Measurements from ENCODE around the gene DLG1. TPM values are rescaled to one million over a fixed set of nuclear protein-coding genes. Genes with fewer than 3 reads are reported as not detected.
A peak's percentile ranks its signal among the peaks of the same experiment; 100 is the strongest.

DLG1 gene
- total and polyA plus RNA-seq, 7 experiments from 2014 or later: 27.9 to 96.5 (median 85.9) TPM

DNA sequence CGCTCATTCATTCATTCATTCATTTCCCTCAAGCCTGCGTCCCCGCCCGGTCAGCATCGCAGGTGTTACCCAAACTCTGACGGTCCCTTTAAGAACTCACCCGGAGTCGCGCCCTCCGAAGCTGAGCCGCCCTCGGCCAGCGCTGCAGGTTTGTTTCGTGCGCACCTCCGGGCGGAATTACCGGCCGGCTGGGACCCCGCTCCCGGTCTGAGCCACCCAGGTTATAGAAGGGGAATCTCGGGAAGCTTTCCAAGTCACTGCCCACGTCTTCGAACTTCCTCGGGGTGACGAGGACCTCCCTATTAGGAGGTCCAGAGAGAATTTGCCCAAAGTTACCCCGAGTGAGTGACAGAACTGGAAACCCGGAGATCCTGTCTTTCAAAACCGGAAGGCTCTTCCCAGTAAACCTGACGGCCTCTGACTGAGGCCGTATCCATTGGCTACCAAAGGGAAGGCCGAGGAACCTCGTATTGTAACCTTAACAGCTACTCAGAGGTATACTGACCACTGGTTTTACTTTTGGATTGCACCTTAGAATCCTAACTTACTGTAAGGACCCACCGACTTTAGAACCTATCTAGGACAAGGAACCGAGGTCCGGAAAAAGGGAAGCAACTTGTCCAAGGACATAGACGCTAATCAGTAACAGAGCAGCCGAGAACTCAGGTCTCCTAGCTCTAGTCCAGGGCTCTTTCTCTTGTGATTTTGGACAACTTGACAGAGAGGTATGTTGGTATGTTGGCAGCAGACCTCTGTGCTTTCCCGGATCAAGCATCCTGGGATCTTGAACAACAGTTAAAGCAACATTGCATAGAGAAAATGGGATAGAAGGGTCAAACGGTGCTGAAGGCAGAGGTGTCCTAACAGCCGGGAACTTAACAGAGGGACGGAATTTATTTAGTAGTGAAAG lies 788 bp upstream of the DLG1 start:
- Mint-ChIP-seq H3K4me1 (peaks cover 9 to 33% (median 21%) of the 10 kb centered on the region in 7 donors), H3K9me3 (no peaks in the 10 kb centered on the region), H3K36me3 (peaks cover 0 to 10% (median 0%) of the 10 kb centered on the region in 5 donors), H3K4me3 (peak overlapping the region; percentile 85 to 97 (median 93)), H3K27me3 (peaks cover 0 to 41% (median 11%) of the 10 kb centered on the region in 5 donors), H3K27ac (peak overlapping the region in 8 of 9 donors; percentile 15 to 95 (median 85))
- Histone ChIP-seq H3K36me3 (ENCODE audit: control insufficient read depth in 2 of 3, insufficient read depth in 3 of 3, low read length in 3 of 3) (peaks cover 0 to 8% (median 0%) of the 10 kb centered on the region in 3 experiments), H3K4me1 (ENCODE audit: control insufficient read depth in 2 of 2, insufficient read depth in 2 of 2, low read length in 2 of 2) (peaks cover 5 to 7% of the 10 kb centered on the region in 2 donors), H3K4me3 (ENCODE audit: low read length) (peak overlapping the region; percentile 86), H3K9me3 (ENCODE audit: control insufficient read depth in 2 of 3, low read length in 3 of 3) (no peaks in the 10 kb centered on the region), H3K27me3 (ENCODE audit: control insufficient read depth in 2 of 2, insufficient read depth in 2 of 2, low read length in 2 of 2) (no peaks in the 10 kb centered on the region), H3K27ac (ENCODE audit: low read depth, low read length) (peak overlapping the region; percentile 79)
- ATAC-seq: no peak
- ChIA-PET POLR2A (no interaction called here), CTCF (no interaction called here)
- DNase-seq: peak in 2 of 9 donors; percentile 5 to 22
- intact Hi-C loops (cut with micrococcal nuclease): loop anchor here (1.0 to 10.0 kb wide), 10 partner anchors 42 to 731 kb away; partner anchors contain the start of genes BDH1 (in 1 of the 2), FBXO45 (in 1 of the 2), NCBP2 (in 1 of the 2) and PAK2 (in 1 of the 2)

DNA sequence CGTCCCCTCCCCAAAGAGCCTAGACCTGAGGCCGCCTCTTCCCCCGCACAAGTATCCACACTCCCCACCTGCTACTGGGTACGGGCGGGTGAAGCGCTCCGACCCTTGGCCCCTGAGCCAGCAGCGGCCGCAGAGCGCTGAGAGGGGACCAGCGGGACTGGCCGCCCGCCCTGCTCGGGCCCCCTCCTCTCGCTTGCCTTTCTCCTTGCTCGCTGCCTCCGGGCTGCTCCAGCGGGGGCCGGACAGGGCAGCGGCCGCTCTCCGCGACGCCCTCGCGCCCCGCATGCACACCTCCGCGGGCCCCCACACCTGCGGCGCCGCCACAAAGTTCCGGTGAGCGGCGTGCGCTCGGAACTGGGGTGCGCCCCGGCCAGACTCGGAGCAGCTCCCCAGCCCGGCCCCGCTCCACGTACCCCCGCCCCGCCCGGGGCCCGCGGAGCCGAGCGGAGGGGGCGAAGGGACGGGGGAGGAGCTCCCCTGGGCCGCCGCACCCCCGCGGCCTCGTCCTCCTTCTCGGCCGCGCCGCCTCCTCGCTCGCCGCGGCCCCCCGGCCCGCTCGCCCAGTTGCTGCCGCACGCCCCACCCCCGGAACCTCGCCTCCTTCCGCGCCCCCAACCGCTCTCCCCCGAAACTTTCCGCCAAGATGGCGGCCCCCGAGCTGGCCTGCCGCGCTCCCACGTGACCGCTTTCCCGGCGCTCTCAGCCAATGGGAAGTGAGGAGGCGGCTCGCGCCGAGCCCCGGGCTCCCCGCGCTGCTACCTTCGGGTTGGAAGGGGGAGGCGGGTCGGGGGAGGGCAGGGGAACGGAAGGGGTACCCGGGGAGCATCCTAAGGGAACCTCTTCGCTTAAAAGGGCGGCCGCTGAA lies 704 bp downstream of the DLG1 start:
- peak overlapping the region; percentile 92 to 98 (median 94) for H3K27ac Mint-ChIP-seq
- ChIA-PET CTCF (interaction anchor here (0.6 to 0.7 kb wide), 2 partner anchors 41 to 1111 kb away, joined by 3 read pairs; no protein-coding TSS in a partner anchor), POLR2A (interaction anchor here (1.0 to 1.2 kb wide), 2 partner anchors 8 to 355 kb away, joined by 3 to 4 read pairs; partner anchors contain the start of gene NCBP2)
- intact Hi-C loops (cut with micrococcal nuclease): loop anchor here (1.0 to 10.0 kb wide), 11 partner anchors 40 to 729 kb away; partner anchors contain the start of genes BDH1 (in 1 of the 2), FBXO45 (in 1 of the 2), NCBP2 (in 1 of the 2) and PAK2 (in 1 of the 2)
- ATAC-seq (peak; percentile 88), DNase-seq (peak; percentile 77 to 91 (median 85))
- peaks cover 0 to 8% (median 0%) of the 10 kb centered on the region in 3 experiments for H3K36me3 ChIP-seq (ENCODE audit: control insufficient read depth in 2 of 3, insufficient read depth in 3 of 3, low read length in 3 of 3)
- peaks cover 9 to 47% (median 29%) of the 10 kb centered on the region in 7 donors for H3K4me1 Mint-ChIP-seq
- peaks cover 0 to 12% (median 0%) of the 10 kb centered on the region in 5 donors for H3K36me3 Mint-ChIP-seq
- peaks cover 0 to 32% (median 10%) of the 10 kb centered on the region in 5 donors for H3K27me3 Mint-ChIP-seq
- no peaks in the 10 kb centered on the region for H3K9me3 Mint-ChIP-seq
- peaks cover 5 to 12% of the 10 kb centered on the region in 2 donors for H3K4me1 ChIP-seq (ENCODE audit: control insufficient read depth in 2 of 2, insufficient read depth in 2 of 2, low read length in 2 of 2)
- H3K4me3 Mint-ChIP-seq: peak overlapping the region; percentile 88 to 98 (median 96)
- H3K27ac ChIP-seq (ENCODE audit: low read depth, low read length): peak overlapping the region; percentile 79
- no peaks in the 10 kb centered on the region for H3K27me3 ChIP-seq (ENCODE audit: control insufficient read depth in 2 of 2, insufficient read depth in 2 of 2, low read length in 2 of 2)
- no peaks in the 10 kb centered on the region for H3K9me3 ChIP-seq (ENCODE audit: control insufficient read depth in 2 of 3, low read length in 3 of 3)
- peak overlapping the region; percentile 86 for H3K4me3 ChIP-seq (ENCODE audit: low read length)

DNA sequence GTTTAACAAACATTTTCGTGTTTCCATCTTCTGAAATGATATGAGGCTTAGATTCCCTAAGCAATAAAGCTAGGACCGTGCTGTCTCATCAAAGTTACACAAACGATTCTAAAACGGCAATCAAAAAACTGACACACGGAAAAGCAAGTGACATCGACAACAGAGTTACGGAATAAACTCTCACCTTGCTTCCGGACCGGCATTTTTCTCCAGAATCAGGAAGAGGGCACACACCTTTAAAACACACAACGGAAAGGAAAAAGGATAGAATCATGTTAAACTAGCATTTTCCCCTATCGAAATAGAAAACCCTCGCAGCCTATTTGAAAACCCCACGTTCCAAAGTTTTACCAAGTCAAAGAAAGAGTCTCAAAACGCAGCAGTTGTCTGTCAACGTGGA lies 1.4 kb downstream of the DLG1 start:
- CTCF ChIA-PET: no interaction called here
- peaks cover 16 to 53% (median 36%) of the 10 kb centered on the region in 7 donors for H3K4me1 Mint-ChIP-seq
- H3K9me3 Mint-ChIP-seq: no peaks in the 10 kb centered on the region
- H3K27ac Mint-ChIP-seq: peak overlapping the region; percentile 91 to 97 (median 93)
- H3K36me3 ChIP-seq (ENCODE audit: control insufficient read depth in 2 of 3, insufficient read depth in 3 of 3, low read length in 3 of 3): peaks cover 0 to 9% (median 0%) of the 10 kb centered on the region in 3 experiments
- H3K36me3 Mint-ChIP-seq: peaks cover 0 to 16% (median 4%) of the 10 kb centered on the region in 5 donors
- no peaks in the 10 kb centered on the region for H3K9me3 ChIP-seq (ENCODE audit: control insufficient read depth in 2 of 3, low read length in 3 of 3)
- intact Hi-C loops (cut with micrococcal nuclease): loop anchor here (2.0 to 10.0 kb wide), 4 partner anchors 40 to 432 kb away; partner anchors contain the start of gene SENP5 (in 1 of the 2)
- POLR2A ChIA-PET: interaction anchor here (1.0 to 1.2 kb wide), 2 partner anchors 18 to 354 kb away, joined by 3 read pairs; partner anchors contain the start of gene NCBP2
- peaks cover 0 to 26% (median 5%) of the 10 kb centered on the region in 5 donors for H3K27me3 Mint-ChIP-seq
- no peak for ATAC-seq
- H3K4me3 Mint-ChIP-seq: peak overlapping the region; percentile 88 to 98 (median 96)
- H3K27me3 ChIP-seq (ENCODE audit: control insufficient read depth in 2 of 2, insufficient read depth in 2 of 2, low read length in 2 of 2): no peaks in the 10 kb centered on the region
- peak overlapping the region; percentile 79 for H3K27ac ChIP-seq (ENCODE audit: low read depth, low read length)
- H3K4me3 ChIP-seq (ENCODE audit: low read length): peak overlapping the region; percentile 86
- peak in 5 of 9 donors; percentile 5 to 24 (median 17) for DNase-seq
- H3K4me1 ChIP-seq (ENCODE audit: control insufficient read depth in 2 of 2, insufficient read depth in 2 of 2, low read length in 2 of 2): peaks cover 5 to 12% of the 10 kb centered on the region in 2 donors

DNA sequence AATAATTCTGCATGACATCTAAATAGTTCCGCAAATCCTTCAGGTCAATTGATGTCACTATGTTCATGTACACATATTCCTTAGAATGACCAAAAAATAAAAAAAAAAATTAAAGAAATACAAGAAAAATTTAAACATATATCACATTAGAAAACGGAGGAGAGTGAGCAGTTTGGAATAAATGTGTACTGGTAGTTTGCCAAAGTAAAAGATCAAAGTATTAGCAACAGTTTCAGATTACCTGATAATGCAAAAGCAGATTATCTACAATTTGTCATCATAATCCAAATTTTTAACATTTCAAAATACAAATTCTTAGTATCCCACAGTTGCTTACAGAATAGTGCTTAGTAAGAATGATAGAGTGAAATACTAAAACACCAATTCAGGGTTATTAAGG lies 1.9 kb downstream of the DLG1 start:
- H3K4me1 Mint-ChIP-seq: peaks cover 20 to 57% (median 40%) of the 10 kb centered on the region in 7 donors
- Histone ChIP-seq H3K4me1 (ENCODE audit: control insufficient read depth in 2 of 2, insufficient read depth in 2 of 2, low read length in 2 of 2) (peaks cover 5 to 12% of the 10 kb centered on the region in 2 donors), H3K36me3 (ENCODE audit: control insufficient read depth in 2 of 3, insufficient read depth in 3 of 3, low read length in 3 of 3) (peaks cover 0 to 14% (median 0%) of the 10 kb centered on the region in 3 experiments), H3K27me3 (ENCODE audit: control insufficient read depth in 2 of 2, insufficient read depth in 2 of 2, low read length in 2 of 2) (no peaks in the 10 kb centered on the region), H3K4me3 (ENCODE audit: low read length) (peak overlapping the region; percentile 86), H3K9me3 (ENCODE audit: control insufficient read depth in 2 of 3, low read length in 3 of 3) (no peaks in the 10 kb centered on the region), H3K27ac (ENCODE audit: low read depth, low read length) (peak overlapping the region; percentile 79)
- ATAC-seq (no peak), DNase-seq (no peak)
- ChIA-PET CTCF (no interaction called here), POLR2A (interaction anchor here (1.0 to 1.2 kb wide), 2 partner anchors 18 to 556 kb away, joined by 3 to 4 read pairs; no protein-coding TSS in a partner anchor)
- peaks cover 0 to 22% (median 5%) of the 10 kb centered on the region in 5 donors for H3K27me3 Mint-ChIP-seq
- no peaks in the 10 kb centered on the region for H3K9me3 Mint-ChIP-seq
- peak overlapping the region; percentile 88 to 98 (median 96) for H3K4me3 Mint-ChIP-seq
- peak overlapping the region; percentile 91 to 97 (median 93) for H3K27ac Mint-ChIP-seq
- intact Hi-C loops (cut with micrococcal nuclease): loop anchor here (1.0 to 10.0 kb wide), 5 partner anchors 39 to 432 kb away; partner anchors contain the start of gene SENP5 (in 1 of the 2)
- H3K36me3 Mint-ChIP-seq: peaks cover 0 to 21% (median 8%) of the 10 kb centered on the region in 5 donors

DNA sequence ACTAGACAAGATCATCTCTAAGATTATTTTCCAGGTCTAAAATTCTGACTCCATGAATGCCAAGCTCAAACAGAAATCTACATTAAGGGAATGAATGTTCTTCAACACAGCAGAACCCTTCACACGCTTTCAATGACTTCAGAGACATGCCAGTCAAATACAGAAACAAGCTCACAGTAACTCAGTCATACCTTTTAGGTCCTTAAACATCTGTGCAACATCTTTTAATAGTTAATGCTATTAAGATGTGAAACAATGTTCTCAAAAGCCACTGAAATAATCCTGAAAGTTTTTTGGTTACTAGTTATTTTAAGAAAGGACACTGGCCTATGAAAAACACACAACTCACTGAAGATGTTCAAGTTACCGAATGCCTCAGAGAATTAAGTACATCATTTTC lies 2.5 kb downstream of the DLG1 start:
- no peak overlapping the region for H3K4me3 ChIP-seq (ENCODE audit: low read length)
- H3K27me3 Mint-ChIP-seq: peaks cover 0 to 18% (median 5%) of the 10 kb centered on the region in 5 donors
- peaks cover 5 to 12% of the 10 kb centered on the region in 2 donors for H3K4me1 ChIP-seq (ENCODE audit: control insufficient read depth in 2 of 2, insufficient read depth in 2 of 2, low read length in 2 of 2)
- peaks cover 0 to 15% (median 0%) of the 10 kb centered on the region in 3 experiments for H3K36me3 ChIP-seq (ENCODE audit: control insufficient read depth in 2 of 3, insufficient read depth in 3 of 3, low read length in 3 of 3)
- no peaks in the 10 kb centered on the region for H3K27me3 ChIP-seq (ENCODE audit: control insufficient read depth in 2 of 2, insufficient read depth in 2 of 2, low read length in 2 of 2)
- ATAC-seq: no peak
- H3K4me1 Mint-ChIP-seq: peaks cover 25 to 64% (median 47%) of the 10 kb centered on the region in 7 donors
- H3K9me3 ChIP-seq (ENCODE audit: control insufficient read depth in 2 of 3, low read length in 3 of 3): no peaks in the 10 kb centered on the region
- intact Hi-C loops (cut with micrococcal nuclease): loop anchor here (1.0 to 10.0 kb wide), 6 partner anchors 17 to 431 kb away; partner anchors contain the start of gene SENP5 (in 1 of the 2)
- H3K36me3 Mint-ChIP-seq: peaks cover 0 to 23% (median 14%) of the 10 kb centered on the region in 5 donors
- no peaks in the 10 kb centered on the region for H3K9me3 Mint-ChIP-seq
- POLR2A ChIA-PET: interaction anchor here (0.6 to 1.0 kb wide), 3 partner anchors 245 to 1115 kb away, joined by 4 to 6 read pairs (median 5); no protein-coding TSS in a partner anchor
- peak overlapping the region in 5 of 9 donors; percentile 0 to 93 (median 32) for H3K27ac Mint-ChIP-seq
- H3K27ac ChIP-seq (ENCODE audit: low read depth, low read length): no peak overlapping the region
- DNase-seq: no peak
- CTCF ChIA-PET: interaction anchor here (0.6 to 1.3 kb wide), 2 partner anchors 39 to 1561 kb away, joined by 3 to 4 read pairs; no protein-coding TSS in a partner anchor
- peak overlapping the region; percentile 2 to 97 (median 47) for H3K4me3 Mint-ChIP-seq

All from naive thymus-derived CD4-positive, alpha-beta T cell (primary cell).